ENCODE measurements around the gene INAFM2. TPM values are rescaled to one million over a fixed set of nuclear protein-coding genes. Genes with fewer than 3 reads are reported as not detected.

Gene INAFM2
- total and polyA plus RNA-seq, 9 donors = 10.7 to 16.7 (median 13.3) TPM

- Histone ChIP-seq H3K4me1 (ENCODE audit: control insufficient read depth, insufficient read depth, low read length) (peaks cover 54% of the 10 kb centered on the region), H3K36me3 (ENCODE audit: control insufficient read depth, insufficient read depth, low read length) (no peaks in the 10 kb centered on the region), H3K9me3 (replicated peaks; ENCODE audit: control insufficient read depth, low read depth, low read length) (no peaks in the 10 kb centered on the region), H3K4me3 (ENCODE audit: low read length) (no peak overlapping the region), H3K27ac (ENCODE audit: low read length) (no peak overlapping the region), H3K27me3 (ENCODE audit: control insufficient read depth, insufficient read depth, low read length) (peaks cover 59% of the 10 kb centered on the region)
- DNase-seq = no peak
- 64% methylated on average over 6 of the region's 7 CpGs for WGBS (ENCODE audit: insufficient coverage)
These were observed 36.7 kb upstream of the INAFM2 start for GRCh38 chr15:40286794-40287193.

GRCh38 chr15:40287505-40287904 is 36.0 kb upstream of the INAFM2 start:
- WGBS (ENCODE audit: insufficient coverage) = 100% methylated on average over 1 of the region's 3 CpGs
- no peak overlapping the region for H3K4me3 ChIP-seq (ENCODE audit: low read length)
- DNase-seq = no peak
- no peak overlapping the region for H3K27ac ChIP-seq (ENCODE audit: low read length)
- H3K4me1 ChIP-seq (ENCODE audit: control insufficient read depth, insufficient read depth, low read length) = peaks cover 52% of the 10 kb centered on the region
- H3K36me3 ChIP-seq (ENCODE audit: control insufficient read depth, insufficient read depth, low read length) = no peaks in the 10 kb centered on the region
- no peaks in the 10 kb centered on the region for H3K9me3 ChIP-seq (replicated peaks; ENCODE audit: control insufficient read depth, low read depth, low read length)
- peaks cover 60% of the 10 kb centered on the region for H3K27me3 ChIP-seq (ENCODE audit: control insufficient read depth, insufficient read depth, low read length)

GRCh38 chr15:40287968-40288367 is 35.5 kb upstream of the INAFM2 start:
- no peaks in the 10 kb centered on the region for H3K36me3 ChIP-seq (ENCODE audit: control insufficient read depth, insufficient read depth, low read length)
- no peak overlapping the region for H3K4me3 ChIP-seq (ENCODE audit: low read length)
- DNase-seq = no peak
- no peak overlapping the region for H3K27ac ChIP-seq (ENCODE audit: low read length)
- 92% methylated on average over 4 of the region's 4 CpGs for WGBS (ENCODE audit: insufficient coverage)
- H3K4me1 ChIP-seq (ENCODE audit: control insufficient read depth, insufficient read depth, low read length) = peaks cover 49% of the 10 kb centered on the region
- peaks cover 59% of the 10 kb centered on the region for H3K27me3 ChIP-seq (ENCODE audit: control insufficient read depth, insufficient read depth, low read length)
- no peaks in the 10 kb centered on the region for H3K9me3 ChIP-seq (replicated peaks; ENCODE audit: control insufficient read depth, low read depth, low read length)

GRCh38 chr15:40289140-40289775 is 34.2 kb upstream of the INAFM2 start:
- Histone ChIP-seq H3K9me3 (replicated peaks; ENCODE audit: control insufficient read depth, low read depth, low read length) (no peaks in the 10 kb centered on the region), H3K4me1 (ENCODE audit: control insufficient read depth, insufficient read depth, low read length) (peaks cover 41% of the 10 kb centered on the region), H3K4me3 (ENCODE audit: low read length) (no peak overlapping the region), H3K36me3 (ENCODE audit: control insufficient read depth, insufficient read depth, low read length) (no peaks in the 10 kb centered on the region), H3K27me3 (ENCODE audit: control insufficient read depth, insufficient read depth, low read length) (peaks cover 54% of the 10 kb centered on the region), H3K27ac (ENCODE audit: low read length) (no peak overlapping the region)
- WGBS (ENCODE audit: insufficient coverage) = 50% methylated on average over 2 of the region's 6 CpGs
- DNase-seq = no peak

GRCh38 chr15:40290545-40290917 is 33.0 kb upstream of the INAFM2 start:
- peaks cover 35% of the 10 kb centered on the region for H3K4me1 ChIP-seq (ENCODE audit: control insufficient read depth, insufficient read depth, low read length)
- WGBS (ENCODE audit: insufficient coverage) = 21% methylated on average over 7 of the region's 12 CpGs
- H3K4me3 ChIP-seq (ENCODE audit: low read length) = no peak overlapping the region
- H3K36me3 ChIP-seq (ENCODE audit: control insufficient read depth, insufficient read depth, low read length) = no peaks in the 10 kb centered on the region
- H3K9me3 ChIP-seq (replicated peaks; ENCODE audit: control insufficient read depth, low read depth, low read length) = no peaks in the 10 kb centered on the region
- DNase-seq = no peak
- no peak overlapping the region for H3K27ac ChIP-seq (ENCODE audit: low read length)
- peaks cover 44% of the 10 kb centered on the region for H3K27me3 ChIP-seq (ENCODE audit: control insufficient read depth, insufficient read depth, low read length)

GRCh38 chr15:40290918-40291574 is 32.4 kb upstream of the INAFM2 start:
- H3K36me3 ChIP-seq (ENCODE audit: control insufficient read depth, insufficient read depth, low read length) = no peaks in the 10 kb centered on the region

GRCh38 chr15:40292246-40292645 is 31.2 kb upstream of the INAFM2 start:
- peaks cover 40% of the 10 kb centered on the region for H3K27me3 ChIP-seq (ENCODE audit: control insufficient read depth, insufficient read depth, low read length)
- no peak overlapping the region for H3K4me3 ChIP-seq (ENCODE audit: low read length)
- 100% methylated on average over 1 of the region's 3 CpGs for WGBS (ENCODE audit: insufficient coverage)
- DNase-seq = no peak
- no peaks in the 10 kb centered on the region for H3K9me3 ChIP-seq (replicated peaks; ENCODE audit: control insufficient read depth, low read depth, low read length)
- no peaks in the 10 kb centered on the region for H3K36me3 ChIP-seq (ENCODE audit: control insufficient read depth, insufficient read depth, low read length)
- peaks cover 23% of the 10 kb centered on the region for H3K4me1 ChIP-seq (ENCODE audit: control insufficient read depth, insufficient read depth, low read length)
- no peak overlapping the region for H3K27ac ChIP-seq (ENCODE audit: low read length)

More at GRCh38 chr15:40290918-40291574, 32.4 kb upstream of the INAFM2 start:
- H3K27me3 ChIP-seq (ENCODE audit: control insufficient read depth, insufficient read depth, low read length) = peaks cover 41% of the 10 kb centered on the region
- H3K4me3 ChIP-seq (ENCODE audit: low read length) = peak overlapping the region; percentile 21
- peaks cover 33% of the 10 kb centered on the region for H3K4me1 ChIP-seq (ENCODE audit: control insufficient read depth, insufficient read depth, low read length)
- 3% methylated on average over 60 of the region's 68 CpGs for WGBS (ENCODE audit: insufficient coverage)
- DNase-seq = peak; percentile 70
- no peak overlapping the region for H3K27ac ChIP-seq (ENCODE audit: low read length)
- H3K9me3 ChIP-seq (replicated peaks; ENCODE audit: control insufficient read depth, low read depth, low read length) = no peaks in the 10 kb centered on the region

GRCh38 chr15:40293006-40293405 is 30.5 kb upstream of the INAFM2 start:
- H3K4me3 ChIP-seq (ENCODE audit: low read length) = no peak overlapping the region
- peaks cover 41% of the 10 kb centered on the region for H3K27me3 ChIP-seq (ENCODE audit: control insufficient read depth, insufficient read depth, low read length)
- no peaks in the 10 kb centered on the region for H3K36me3 ChIP-seq (ENCODE audit: control insufficient read depth, insufficient read depth, low read length)
- H3K27ac ChIP-seq (ENCODE audit: low read length) = no peak overlapping the region
- DNase-seq = no peak
- H3K4me1 ChIP-seq (ENCODE audit: control insufficient read depth, insufficient read depth, low read length) = peaks cover 21% of the 10 kb centered on the region
- H3K9me3 ChIP-seq (replicated peaks; ENCODE audit: control insufficient read depth, low read depth, low read length) = no peaks in the 10 kb centered on the region

GRCh38 chr15:40293905-40294895 is 29.3 kb upstream of the INAFM2 start:
- 91% methylated on average over 12 of the region's 20 CpGs for WGBS (ENCODE audit: insufficient coverage)
- Histone ChIP-seq H3K9me3 (replicated peaks; ENCODE audit: control insufficient read depth, low read depth, low read length) (no peaks in the 10 kb centered on the region), H3K4me1 (ENCODE audit: control insufficient read depth, insufficient read depth, low read length) (peaks cover 20% of the 10 kb centered on the region), H3K4me3 (ENCODE audit: low read length) (no peak overlapping the region), H3K27ac (ENCODE audit: low read length) (no peak overlapping the region), H3K27me3 (ENCODE audit: control insufficient read depth, insufficient read depth, low read length) (peaks cover 39% of the 10 kb centered on the region), H3K36me3 (ENCODE audit: control insufficient read depth, insufficient read depth, low read length) (no peaks in the 10 kb centered on the region)
- DNase-seq = no peak

- Histone ChIP-seq H3K27ac (ENCODE audit: low read length) (no peak overlapping the region), H3K27me3 (ENCODE audit: control insufficient read depth, insufficient read depth, low read length) (peaks cover 36% of the 10 kb centered on the region), H3K36me3 (ENCODE audit: control insufficient read depth, insufficient read depth, low read length) (no peaks in the 10 kb centered on the region), H3K9me3 (replicated peaks; ENCODE audit: control insufficient read depth, low read depth, low read length) (peaks cover 3% of the 10 kb centered on the region), H3K4me3 (ENCODE audit: low read length) (no peak overlapping the region), H3K4me1 (ENCODE audit: control insufficient read depth, insufficient read depth, low read length) (peaks cover 13% of the 10 kb centered on the region)
- DNase-seq = no peak
- WGBS (ENCODE audit: insufficient coverage) = 75% methylated on average over 1 of the region's 1 CpG
These were observed 28.2 kb upstream of the INAFM2 start for GRCh38 chr15:40295297-40295696.
